ENCODE measurements around the gene SDC4. TPM values are rescaled to one million over a fixed set of nuclear protein-coding genes. Genes with fewer than 3 reads are reported as not detected.

SDC4 gene
- total RNA-seq, 4 donors from 2014 or later = 60.7 to 140 (median 94.3) TPM

DNA sequence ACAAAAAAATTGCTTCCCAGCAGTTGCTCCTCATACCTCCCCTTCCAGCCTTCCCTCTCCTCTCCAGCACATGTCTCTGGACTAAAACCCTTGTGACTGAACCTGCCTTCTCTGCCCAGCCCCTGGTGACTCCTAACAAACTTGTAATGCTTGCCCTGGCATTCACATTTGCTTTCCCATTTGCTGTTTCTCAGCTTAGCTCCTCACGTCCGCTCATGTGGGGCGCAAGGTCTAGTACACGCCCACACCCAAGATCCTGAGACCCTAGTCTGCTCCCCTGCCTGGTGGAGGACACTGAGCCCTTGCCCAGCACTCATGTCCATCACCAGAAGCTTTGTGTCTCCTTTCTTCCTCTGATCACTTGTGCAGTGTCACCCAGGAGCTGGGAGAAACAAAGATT is 59.8 kb downstream of the SDC4 start:
- in situ Hi-C loops (cut with MboI; ENCODE audit: low pct_ligation_motif_present in 1 of 4, low pct_unique_long_range_greater_than_20kb in 1 of 4, low sequenced_read_pairs in 3 of 4) (loop anchor here in 2 of 4 donors (25.0 kb wide), 3 partner anchors 176 to 276 kb away; partner anchors contain the start of genes KCNS1 (in 1 of the 2), WFDC12 (in 1 of the 2) and WFDC5 (in 1 of the 2)), intact Hi-C loops (cut with DNase I; ENCODE audit: low total_unique reads) (no loop called here)
- TF ChIP-seq POLR2A (IDR thresholded peaks at IDR 0.05) (no peak), EP300 (IDR thresholded peaks at IDR 0.05; ENCODE audit: low read depth) (no peak), POLR2AphosphoS5 (IDR thresholded peaks at IDR 0.05) (no peak)
- TF ChIP-seq, protein P1, sequence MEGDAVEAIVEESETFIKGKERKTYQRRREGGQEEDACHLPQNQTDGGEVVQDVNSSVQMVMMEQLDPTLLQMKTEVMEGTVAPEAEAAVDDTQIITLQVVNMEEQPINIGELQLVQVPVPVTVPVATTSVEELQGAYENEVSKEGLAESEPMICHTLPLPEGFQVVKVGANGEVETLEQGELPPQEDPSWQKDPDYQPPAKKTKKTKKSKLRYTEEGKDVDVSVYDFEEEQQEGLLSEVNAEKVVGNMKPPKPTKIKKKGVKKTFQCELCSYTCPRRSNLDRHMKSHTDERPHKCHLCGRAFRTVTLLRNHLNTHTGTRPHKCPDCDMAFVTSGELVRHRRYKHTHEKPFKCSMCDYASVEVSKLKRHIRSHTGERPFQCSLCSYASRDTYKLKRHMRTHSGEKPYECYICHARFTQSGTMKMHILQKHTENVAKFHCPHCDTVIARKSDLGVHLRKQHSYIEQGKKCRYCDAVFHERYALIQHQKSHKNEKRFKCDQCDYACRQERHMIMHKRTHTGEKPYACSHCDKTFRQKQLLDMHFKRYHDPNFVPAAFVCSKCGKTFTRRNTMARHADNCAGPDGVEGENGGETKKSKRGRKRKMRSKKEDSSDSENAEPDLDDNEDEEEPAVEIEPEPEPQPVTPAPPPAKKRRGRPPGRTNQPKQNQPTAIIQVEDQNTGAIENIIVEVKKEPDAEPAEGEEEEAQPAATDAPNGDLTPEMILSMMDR (IDR thresholded peaks at IDR 0.05) = no peak
- 73 to 82% methylated on average over 3 to 4 of the region's 4 CpGs for WGBS, 2 donors (ENCODE audit: low coverage in 1 of 2)
- Histone ChIP-seq H3K27ac (no peak overlapping the region), H3K36me3 (no peaks in the 10 kb centered on the region), H3K9me3 (no peaks in the 10 kb centered on the region), H3K4me1 (peaks cover 0 to 12% (median 6%) of the 10 kb centered on the region in 4 donors), H3K27me3 (peaks cover 6% of the 10 kb centered on the region), H3K4me3 (no peak overlapping the region)
- DNase-seq = no peak

DNA sequence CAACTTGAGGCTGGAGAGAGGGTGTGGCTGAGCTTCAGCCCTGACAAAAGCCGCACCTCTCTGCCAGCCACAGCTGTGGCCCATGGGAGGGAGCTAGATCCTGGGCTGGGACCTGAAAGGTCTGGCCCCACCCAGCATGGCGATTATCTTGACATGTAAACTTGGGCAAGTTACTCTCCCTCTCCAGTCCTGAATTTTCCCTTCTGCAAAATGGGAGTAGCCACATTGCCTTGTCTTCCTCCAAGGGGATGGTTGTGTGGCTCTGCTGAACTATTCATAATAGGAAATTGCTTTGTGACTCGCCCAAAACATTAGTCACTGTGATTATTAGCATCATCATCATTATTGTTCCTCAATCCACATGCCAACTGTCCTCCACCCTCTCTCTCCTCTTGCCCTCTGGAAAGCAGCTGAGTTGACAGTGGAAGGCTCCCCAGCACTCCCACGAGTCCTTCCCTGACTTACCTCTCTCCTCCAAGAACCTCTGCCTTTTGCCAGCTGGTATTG is 64.6 kb downstream of the SDC4 start:
- H3K36me3 ChIP-seq = no peaks in the 10 kb centered on the region
- no peaks in the 10 kb centered on the region for H3K9me3 ChIP-seq
- in situ Hi-C loops (cut with MboI; ENCODE audit: low pct_ligation_motif_present in 1 of 4, low pct_unique_long_range_greater_than_20kb in 1 of 4, low sequenced_read_pairs in 3 of 4) (loop anchor here in 2 of 4 donors (25.0 kb wide), 3 partner anchors 171 to 271 kb away; partner anchors contain the start of genes KCNS1 (in 1 of the 2), WFDC12 (in 1 of the 2) and WFDC5 (in 1 of the 2)), intact Hi-C loops (cut with DNase I; ENCODE audit: low total_unique reads) (no loop called here)
- no peak for DNase-seq
- no peaks in the 10 kb centered on the region for H3K4me1 ChIP-seq
- H3K27ac ChIP-seq = no peak overlapping the region
- TF ChIP-seq POLR2AphosphoS5 (IDR thresholded peaks at IDR 0.05) (no peak), POLR2A (IDR thresholded peaks at IDR 0.05) (no peak), EP300 (IDR thresholded peaks at IDR 0.05; ENCODE audit: low read depth) (no peak)
- TF ChIP-seq, protein P1 (IDR thresholded peaks at IDR 0.05) = no peak
- peaks cover 6% of the 10 kb centered on the region for H3K27me3 ChIP-seq
- H3K4me3 ChIP-seq = no peak overlapping the region
- 7 to 45% methylated on average over 2 to 4 of the region's 4 CpGs for WGBS, 2 donors (ENCODE audit: low coverage in 1 of 2)

DNA sequence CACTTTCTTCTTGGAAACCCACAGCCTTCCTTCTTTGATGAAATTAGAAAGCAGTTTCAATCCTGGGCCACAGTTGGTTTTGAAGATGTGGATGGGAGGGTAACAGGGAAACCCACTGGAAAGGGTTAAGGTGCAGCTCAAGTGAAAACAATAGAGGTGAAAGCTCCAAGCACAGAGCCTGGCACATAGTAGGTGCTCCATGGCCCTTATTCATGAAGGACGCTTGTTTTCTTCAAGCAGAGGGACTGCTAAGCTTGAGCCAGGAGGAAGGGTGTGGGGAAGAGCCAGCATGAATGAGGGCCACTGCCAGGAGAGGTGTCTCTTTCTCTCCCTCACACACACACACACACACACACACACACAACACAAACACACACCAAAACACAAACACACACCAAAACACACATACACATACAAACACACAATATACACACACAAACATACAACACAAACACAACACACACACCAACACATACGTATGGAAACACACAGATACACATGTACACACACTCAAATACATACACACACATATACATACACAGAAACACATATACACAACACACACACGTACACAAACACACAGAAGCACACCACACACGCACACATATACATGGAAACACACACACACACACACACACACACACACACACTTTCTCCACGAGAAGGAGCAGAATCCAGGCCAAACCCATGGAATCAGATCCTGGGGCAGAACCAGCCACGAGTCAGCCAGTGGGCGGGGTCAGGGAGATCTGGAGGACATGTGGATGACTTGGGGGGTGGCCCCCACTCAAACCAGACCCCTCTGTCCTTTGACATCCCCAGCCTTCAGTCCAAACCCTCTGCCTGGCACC is 65.3 kb downstream of the SDC4 start:
- Histone ChIP-seq H3K27me3 (peaks cover 6% of the 10 kb centered on the region), H3K27ac (no peak overlapping the region), H3K9me3 (no peaks in the 10 kb centered on the region), H3K4me3 (no peak overlapping the region), H3K4me1 (no peaks in the 10 kb centered on the region), H3K36me3 (no peaks in the 10 kb centered on the region)
- TF ChIP-seq POLR2A (IDR thresholded peaks at IDR 0.05) (no peak), EP300 (IDR thresholded peaks at IDR 0.05; ENCODE audit: low read depth) (no peak), POLR2AphosphoS5 (IDR thresholded peaks at IDR 0.05) (no peak)
- TF ChIP-seq, protein P1 (IDR thresholded peaks at IDR 0.05) = no peak
- WGBS, 2 donors (ENCODE audit: low coverage in 1 of 2) = 61 to 81% methylated on average over 2 to 7 of the region's 7 CpGs
- in situ Hi-C loops (cut with MboI; ENCODE audit: low pct_ligation_motif_present in 1 of 4, low pct_unique_long_range_greater_than_20kb in 1 of 4, low sequenced_read_pairs in 3 of 4) (loop anchor here in 2 of 4 donors (25.0 kb wide), 3 partner anchors 171 to 271 kb away; partner anchors contain the start of genes KCNS1 (in 1 of the 2), WFDC12 (in 1 of the 2) and WFDC5 (in 1 of the 2)), intact Hi-C loops (cut with DNase I; ENCODE audit: low total_unique reads) (no loop called here)
- no peak for DNase-seq

DNA sequence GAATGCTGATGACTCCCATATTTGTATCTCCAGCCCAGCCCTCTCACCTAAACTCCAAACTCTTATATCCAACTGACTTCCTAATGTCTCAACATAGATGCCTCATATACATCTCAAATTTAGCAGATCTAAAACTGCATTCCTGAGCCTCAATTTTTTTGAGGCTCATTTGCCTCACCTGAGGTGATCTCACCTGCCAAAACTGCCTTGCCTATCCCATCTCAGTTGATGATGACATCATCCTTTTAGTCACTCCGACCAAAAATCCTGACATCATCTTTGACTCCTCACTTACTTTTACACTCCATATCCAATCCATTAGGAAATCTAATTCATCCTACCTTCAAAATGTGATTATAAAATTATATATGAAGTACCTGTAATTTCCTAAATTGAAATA is 68.2 kb downstream of the SDC4 start:
- no peak overlapping the region for H3K27ac ChIP-seq
- intact Hi-C loops (cut with DNase I; ENCODE audit: low total_unique reads) = no loop called here
- no peak overlapping the region for H3K4me3 ChIP-seq
- H3K36me3 ChIP-seq = no peaks in the 10 kb centered on the region
- peaks cover 16% of the 10 kb centered on the region for H3K27me3 ChIP-seq
- WGBS, 2 donors (ENCODE audit: low coverage in 1 of 2) = 73 to 100% methylated on average over 1 of the region's 1 CpG
- no peaks in the 10 kb centered on the region for H3K9me3 ChIP-seq
- TF ChIP-seq POLR2A (IDR thresholded peaks at IDR 0.05) (no peak), EP300 (IDR thresholded peaks at IDR 0.05; ENCODE audit: low read depth) (no peak), POLR2AphosphoS5 (IDR thresholded peaks at IDR 0.05) (no peak)
- TF ChIP-seq, protein P1 (IDR thresholded peaks at IDR 0.05) = no peak
- in situ Hi-C loops (cut with MboI; ENCODE audit: low pct_ligation_motif_present in 1 of 4, low pct_unique_long_range_greater_than_20kb in 1 of 4, low sequenced_read_pairs in 3 of 4) = loop anchor here in 2 of 4 donors (25.0 kb wide), 3 partner anchors 168 to 268 kb away; partner anchors contain the start of genes KCNS1 (in 1 of the 2), WFDC12 (in 1 of the 2) and WFDC5 (in 1 of the 2)
- H3K4me1 ChIP-seq = no peaks in the 10 kb centered on the region
- no peak for DNase-seq
